ENCODE data around the gene LMNTD1. TPM values are rescaled to one million over a fixed set of nuclear protein-coding genes. Genes with fewer than 3 reads are reported as not detected.

The LMNTD1 gene
- total RNA-seq, 2 donors from 2014 or later = not detected

GRCh38 chr12:25480145-25480544 lies 72.9 kb downstream of the LMNTD1 start:
- ATAC-seq (ENCODE audit: insufficient number of reproducible peaks, low FRiP score, low read depth) (no peak), DNase-seq (ENCODE audit: low spot score) (no peak)
- H3K4me3 ChIP-seq = no peak overlapping the region
- TF ChIP-seq CTCF (IDR thresholded peaks at IDR 0.05) = no peak
- H3K27me3 ChIP-seq (replicated peaks; ENCODE audit: insufficient read depth) = no peaks in the 10 kb centered on the region
- H3K9me3 ChIP-seq = no peaks in the 10 kb centered on the region
- no peaks in the 10 kb centered on the region for H3K4me1 ChIP-seq (ENCODE audit: control insufficient read depth in 1 of 2, low read depth in 2 of 2)
- no peak overlapping the region for H3K27ac ChIP-seq
- H3K36me3 ChIP-seq = no peaks in the 10 kb centered on the region

- no peak for TF ChIP-seq CTCF (IDR thresholded peaks at IDR 0.05)
Measured at GRCh38 chr12:25477217-25477616, 75.9 kb downstream of the LMNTD1 start.

GRCh38 chr12:25472453-25472852 lies 80.6 kb downstream of the LMNTD1 start:
- TF ChIP-seq CTCF (IDR thresholded peaks at IDR 0.05) = no peak
- H3K27ac ChIP-seq = no peak overlapping the region
- no peaks in the 10 kb centered on the region for H3K27me3 ChIP-seq (replicated peaks; ENCODE audit: insufficient read depth)
- no peaks in the 10 kb centered on the region for H3K36me3 ChIP-seq
- no peaks in the 10 kb centered on the region for H3K4me1 ChIP-seq (ENCODE audit: control insufficient read depth in 1 of 2, low read depth in 2 of 2)
- H3K9me3 ChIP-seq = no peaks in the 10 kb centered on the region
- no peak overlapping the region for H3K4me3 ChIP-seq
- no peak for ATAC-seq (ENCODE audit: insufficient number of reproducible peaks, low FRiP score, low read depth)
- DNase-seq (ENCODE audit: low spot score) = no peak

More at GRCh38 chr12:25477217-25477616, 75.9 kb downstream of the LMNTD1 start:
- H3K27me3 ChIP-seq (replicated peaks; ENCODE audit: insufficient read depth) = no peaks in the 10 kb centered on the region
- DNase-seq (ENCODE audit: low spot score) (no peak), ATAC-seq (ENCODE audit: insufficient number of reproducible peaks, low FRiP score, low read depth) (no peak)
- no peak overlapping the region for H3K4me3 ChIP-seq
- no peaks in the 10 kb centered on the region for H3K9me3 ChIP-seq
- no peak overlapping the region for H3K27ac ChIP-seq
- no peaks in the 10 kb centered on the region for H3K36me3 ChIP-seq
- H3K4me1 ChIP-seq (ENCODE audit: control insufficient read depth in 1 of 2, low read depth in 2 of 2) = no peaks in the 10 kb centered on the region

GRCh38 chr12:25469861-25470260 lies 83.2 kb downstream of the LMNTD1 start:
- no peak overlapping the region for H3K27ac ChIP-seq
- no peaks in the 10 kb centered on the region for H3K9me3 ChIP-seq
- no peak for TF ChIP-seq CTCF (IDR thresholded peaks at IDR 0.05)
- no peaks in the 10 kb centered on the region for H3K4me1 ChIP-seq (ENCODE audit: control insufficient read depth in 1 of 2, low read depth in 2 of 2)
- ATAC-seq (ENCODE audit: insufficient number of reproducible peaks, low FRiP score, low read depth) (no peak), DNase-seq (ENCODE audit: low spot score) (no peak)
- no peaks in the 10 kb centered on the region for H3K27me3 ChIP-seq (replicated peaks; ENCODE audit: insufficient read depth)
- H3K36me3 ChIP-seq = no peaks in the 10 kb centered on the region
- H3K4me3 ChIP-seq = no peak overlapping the region

- H3K9me3 ChIP-seq = no peaks in the 10 kb centered on the region
- H3K36me3 ChIP-seq = no peaks in the 10 kb centered on the region
- H3K4me3 ChIP-seq = no peak overlapping the region
- DNase-seq (ENCODE audit: low spot score) (no peak), ATAC-seq (ENCODE audit: insufficient number of reproducible peaks, low FRiP score, low read depth) (no peak)
- no peaks in the 10 kb centered on the region for H3K27me3 ChIP-seq (replicated peaks; ENCODE audit: insufficient read depth)
- no peak for TF ChIP-seq CTCF (IDR thresholded peaks at IDR 0.05)
- H3K4me1 ChIP-seq (ENCODE audit: control insufficient read depth in 1 of 2, low read depth in 2 of 2) = no peaks in the 10 kb centered on the region
- H3K27ac ChIP-seq = no peak overlapping the region
Measured at GRCh38 chr12:25469368-25469767, 83.7 kb downstream of the LMNTD1 start.

Measured in thoracic aorta (tissue), 2 donors.